Astrocyte (in vitro differentiated cells and primary cell): ENCODE measurements around the gene STX17.

Experiments
- CTCF ChIP-seq: IDR thresholded peaks from 2 replicates; pipeline ENCODE4 v1.5.1; 2011; ENCODE audit warnings: low read depth, mild to moderate bottlenecking, inconsistent platforms, low read length, moderate library complexity; ENCODE audit not compliant: insufficient read depth
- EZH2 ChIP-seq: IDR thresholded peaks from 2 replicates; pipeline ENCODE4 v1.6.1; 2012; ENCODE audit warnings: mild to moderate bottlenecking, low read length, inconsistent platforms; ENCODE audit not compliant: insufficient read depth

- TF ChIP-seq CTCF (no peak), EZH2 (no peak)
These were observed 42.4 kb downstream of the STX17 start for GRCh38 chr9:99948896-99949295.
